HPDE6-E6E7 (cell line): ENCODE data around the gene CD86.
A peak's percentile ranks its signal among the peaks of the same experiment; 100 is the strongest.
"Not testable (repeated sequence)": the region's sequence is repeated elsewhere in the genome, so short reads cannot be mapped to it uniquely, and the experiment has no call there.

Experiments used
- DNase-seq: peaks from one replicate; pipeline ENCODE4 v3.0.0; 2011; ENCODE audit warnings: missing footprints; ENCODE audit errors: extremely low spot score

CD86 gene

GRCh38 chr3:122055215-122055614 is at the start of gene CD86:
TSS of gene CD86 (plus strand) at chr3:122055362. CDS start at chr3:122055490, 128 bp downstream.
- DNase-seq: no peak

- no peak for DNase-seq
Observed at GRCh38 chr3:122006267-122006666, 48.9 kb upstream of the CD86 start.

DNA sequence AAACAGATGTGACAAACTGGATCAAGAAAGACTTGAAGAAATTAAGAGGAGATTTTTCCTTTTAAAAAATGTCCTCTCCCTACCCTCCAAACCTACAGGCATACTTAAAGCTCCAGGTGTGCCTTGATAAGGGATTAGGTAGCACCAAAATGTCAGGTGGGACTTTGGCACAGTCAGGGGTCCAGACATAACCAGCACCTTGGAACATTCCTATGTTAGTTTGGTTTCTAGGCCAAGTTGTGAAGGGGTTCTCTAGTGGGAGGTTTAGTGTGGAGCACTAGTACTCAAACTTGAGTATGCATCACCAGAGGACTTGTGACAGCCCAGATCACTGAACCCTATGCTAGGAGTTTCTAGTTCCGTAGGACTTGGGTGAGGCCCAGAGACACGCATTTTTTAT is 47.0 kb upstream of the CD86 start:
- no peak for DNase-seq

DNA sequence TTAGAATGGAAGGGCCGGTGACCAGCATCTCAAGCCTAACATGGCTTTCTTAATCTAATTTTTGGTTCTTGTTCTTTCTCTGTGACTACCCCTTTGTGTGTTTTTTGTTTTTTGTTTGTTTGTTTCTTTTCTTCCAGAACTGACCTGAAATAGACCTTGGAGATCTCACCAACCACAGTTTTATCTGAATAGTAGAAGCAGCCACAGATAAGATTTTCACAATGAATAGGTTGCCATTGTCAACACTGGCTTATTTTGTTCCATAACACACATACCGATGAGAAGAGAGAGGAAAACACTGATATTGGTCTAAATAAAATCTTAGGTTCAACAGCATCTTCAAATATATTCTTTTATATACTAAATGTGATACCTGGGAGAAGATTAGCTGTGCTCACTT is 44.7 kb upstream of the CD86 start:
- no peak for DNase-seq

DNA sequence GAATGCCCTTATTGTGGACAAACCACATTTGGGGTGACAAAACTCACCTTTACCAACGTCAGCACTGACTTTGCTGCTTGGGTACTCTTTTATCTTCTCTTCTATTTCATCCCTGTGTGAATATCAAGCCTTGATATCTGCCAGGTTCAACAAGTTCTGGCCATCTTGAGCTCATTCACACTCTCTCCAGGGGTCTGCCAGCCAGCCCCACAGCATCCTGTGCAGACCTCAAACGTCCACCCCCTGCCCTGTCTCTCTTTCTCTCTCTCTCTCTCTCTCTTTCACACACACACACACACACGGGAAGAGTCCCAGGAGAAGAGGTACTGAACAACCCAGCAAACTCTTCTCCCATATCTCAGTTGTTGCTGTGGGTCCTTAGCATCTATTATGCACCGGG is 43.8 kb upstream of the CD86 start:
- no peak for DNase-seq

- no peak for DNase-seq
Observed at GRCh38 chr3:122012821-122013220, 42.3 kb upstream of the CD86 start.

DNA sequence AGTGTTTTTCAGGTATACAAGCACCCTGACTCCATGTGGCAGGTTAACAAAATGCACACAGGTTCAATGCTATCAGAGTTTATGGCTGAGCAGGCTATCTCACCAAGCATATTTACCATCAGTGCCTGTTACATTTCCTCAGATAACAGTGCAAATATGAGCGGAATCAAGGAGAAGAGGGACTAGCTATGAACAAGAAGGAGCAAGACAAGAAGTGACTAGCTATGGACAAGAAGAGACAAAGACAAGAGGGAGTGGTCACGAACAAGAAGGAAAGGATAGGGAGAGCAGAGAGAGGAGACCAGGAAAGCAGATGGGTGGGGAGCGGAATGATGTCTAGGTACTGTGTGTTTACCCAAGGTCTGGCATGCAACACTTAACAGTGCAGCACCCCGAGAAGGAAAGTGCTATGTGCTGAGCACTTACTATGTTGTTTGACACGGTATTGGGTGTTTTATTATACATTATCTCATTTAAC is 41.7 kb upstream of the CD86 start:
- no peak for DNase-seq

GRCh38 chr3:122014741-122015140 is 40.4 kb upstream of the CD86 start:
- DNase-seq: no peak

DNA sequence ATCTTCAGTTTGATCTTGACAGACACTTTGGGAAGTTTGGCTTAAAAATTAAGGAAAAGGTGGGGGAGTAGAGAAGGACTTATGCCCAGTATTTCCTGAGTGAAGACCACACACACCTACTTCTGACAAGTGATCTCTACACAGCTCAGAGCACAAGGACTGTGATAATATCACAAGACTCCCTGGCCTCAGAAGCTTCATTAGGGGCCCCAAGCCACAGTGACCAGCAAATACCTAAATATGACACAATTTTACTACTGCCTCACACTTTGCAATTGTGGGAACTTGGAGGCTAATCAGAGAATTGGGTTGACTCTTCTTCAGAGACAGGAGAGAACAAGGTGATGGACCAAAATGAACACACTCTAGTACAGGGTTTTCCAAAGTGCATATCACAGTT is 35.7 kb upstream of the CD86 start:
- DNase-seq: no peak

- no peak for DNase-seq
Observed at GRCh38 chr3:122021037-122021436, 34.1 kb upstream of the CD86 start.

DNA sequence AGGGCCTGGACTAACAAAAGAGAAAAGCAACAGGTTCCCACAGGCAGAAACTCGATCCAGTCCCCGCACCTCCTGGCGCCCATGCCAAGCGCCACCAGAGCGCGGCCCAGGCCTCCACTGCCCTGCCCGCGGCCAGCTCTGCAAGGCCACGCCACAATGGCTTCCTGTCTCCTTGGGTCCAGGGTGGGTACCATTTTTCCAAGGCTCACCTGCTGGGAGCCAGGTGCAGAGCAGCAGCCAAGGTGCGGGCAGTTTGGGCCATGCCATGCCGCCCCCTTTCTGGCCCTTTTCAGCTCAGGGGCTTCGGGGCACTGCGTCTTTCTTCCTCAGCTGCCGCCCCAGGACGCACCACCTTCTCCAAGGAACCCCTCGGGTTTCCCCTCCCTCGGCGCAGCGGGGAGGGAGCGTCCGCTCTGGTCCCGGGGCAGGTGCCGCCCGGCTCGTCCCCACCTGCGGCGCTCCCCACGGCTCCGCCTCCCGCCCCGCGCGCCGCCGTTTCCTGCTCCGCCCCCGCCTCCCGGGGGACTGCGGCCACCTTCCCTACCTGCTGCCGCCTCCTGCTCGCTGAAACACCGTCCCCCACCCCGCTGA is 33.3 kb upstream of the CD86 start, which contains the start of gene ILDR1:
ILDR1 (minus strand) TSS at position 437 of the 591 bp plus-strand sequence; CDS start at position 267, 170 bp downstream.
- DNase-seq: peak; percentile 67

DNA sequence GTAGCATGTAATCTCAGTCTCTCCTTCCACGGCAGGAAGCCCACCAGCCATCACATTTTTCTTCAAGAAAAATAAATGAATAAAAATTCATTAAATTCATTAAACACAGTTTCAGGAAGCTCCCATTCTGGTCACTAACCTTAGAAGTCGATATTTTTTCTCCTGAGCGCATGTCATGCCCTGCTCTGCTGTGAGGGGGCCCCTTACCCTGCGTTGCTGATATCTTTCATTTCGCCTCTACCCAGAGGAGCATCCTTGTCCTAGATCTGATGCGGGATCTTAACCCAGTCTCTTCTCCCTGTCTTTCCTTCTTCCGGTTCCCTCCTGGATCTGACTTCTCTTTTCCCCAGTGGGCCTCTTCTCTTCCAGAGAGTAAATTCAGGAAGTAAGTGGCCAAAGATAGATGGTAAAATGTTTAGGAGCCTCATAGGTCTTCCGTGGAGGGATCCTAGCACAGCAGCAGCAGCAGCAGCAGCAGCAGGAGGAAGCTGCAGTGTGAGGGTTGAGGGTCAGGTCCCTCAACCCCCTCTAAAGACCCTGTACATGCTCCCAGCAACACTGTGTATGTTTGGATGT is 31.7 kb upstream of the CD86 start:
- no peak for DNase-seq

DNA sequence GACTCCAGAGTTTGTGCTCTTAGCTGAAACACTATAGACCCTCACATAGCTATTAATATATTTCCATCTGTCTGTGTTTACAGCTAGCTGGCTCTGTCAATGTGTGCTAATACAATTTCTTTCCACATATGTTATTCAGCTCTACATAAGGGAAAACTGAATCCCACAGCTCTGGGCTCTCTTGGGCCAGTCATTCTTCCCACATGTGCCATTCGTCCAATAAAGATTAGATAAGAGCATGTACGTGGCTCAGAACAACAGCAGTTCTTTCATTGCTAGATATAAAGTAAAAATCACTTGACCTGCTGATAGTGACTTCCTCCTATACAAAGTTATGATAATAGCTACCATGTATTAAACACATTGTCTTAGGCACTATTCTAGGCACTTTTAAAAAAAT is 30.4 kb upstream of the CD86 start:
- DNase-seq: no peak

GRCh38 chr3:122025296-122025695 is 29.9 kb upstream of the CD86 start:
- DNase-seq: no peak

- no peak for DNase-seq
Observed at GRCh38 chr3:122030381-122031122, 24.6 kb upstream of the CD86 start.

- DNase-seq: no peak
Observed at GRCh38 chr3:122031123-122031468, 24.1 kb upstream of the CD86 start.

- DNase-seq: no peak
Observed at GRCh38 chr3:122032531-122032930, 22.6 kb upstream of the CD86 start.

GRCh38 chr3:122033023-122033422 is 22.1 kb upstream of the CD86 start:
- no peak for DNase-seq

- DNase-seq: not testable (repeated sequence)
Observed at GRCh38 chr3:122047296-122047695, 7.9 kb upstream of the CD86 start.

DNA sequence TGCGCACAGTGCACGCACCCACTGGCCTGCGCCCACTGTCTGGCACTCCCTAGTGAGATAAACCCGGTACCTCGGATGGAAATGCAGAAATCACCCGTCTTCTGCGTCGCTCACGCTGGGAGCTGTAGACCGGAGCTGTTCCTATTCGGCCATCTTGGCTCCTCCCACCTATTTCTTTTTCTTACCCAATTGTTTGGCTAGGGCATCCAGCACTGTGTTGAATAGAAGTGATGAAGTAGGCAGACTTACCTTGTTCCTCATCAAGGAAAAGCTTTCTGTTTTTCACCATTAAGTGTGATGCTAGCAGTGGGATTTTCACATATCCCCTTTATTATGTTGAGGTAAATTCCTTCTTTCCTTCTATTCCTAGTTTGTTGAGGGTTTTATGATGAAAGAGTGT is 7.4 kb upstream of the CD86 start:
- not testable (repeated sequence) for DNase-seq

DNA sequence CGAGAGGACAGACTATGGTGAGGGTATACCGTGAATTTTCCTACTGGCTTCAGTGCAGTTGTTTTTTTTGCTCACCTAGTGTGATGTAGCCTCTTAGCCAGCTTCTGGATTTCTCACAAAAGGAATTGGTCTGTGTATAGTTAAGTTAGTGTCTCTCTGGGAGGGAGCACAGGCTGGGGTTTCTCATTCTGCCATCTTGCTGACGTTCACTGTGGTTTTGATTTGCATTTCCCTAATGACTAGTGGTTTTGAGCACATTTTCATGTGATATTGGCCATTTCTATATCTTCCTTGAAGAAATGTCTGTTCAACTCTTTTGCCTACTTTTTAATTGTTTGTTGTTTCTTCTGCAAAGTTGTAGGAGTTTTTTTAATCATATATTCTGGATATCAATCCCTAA is 2.2 kb upstream of the CD86 start:
- DNase-seq: no peak

GRCh38 chr3:122057671-122058070 is 2.5 kb downstream of the CD86 start:
- no peak for DNase-seq

DNA sequence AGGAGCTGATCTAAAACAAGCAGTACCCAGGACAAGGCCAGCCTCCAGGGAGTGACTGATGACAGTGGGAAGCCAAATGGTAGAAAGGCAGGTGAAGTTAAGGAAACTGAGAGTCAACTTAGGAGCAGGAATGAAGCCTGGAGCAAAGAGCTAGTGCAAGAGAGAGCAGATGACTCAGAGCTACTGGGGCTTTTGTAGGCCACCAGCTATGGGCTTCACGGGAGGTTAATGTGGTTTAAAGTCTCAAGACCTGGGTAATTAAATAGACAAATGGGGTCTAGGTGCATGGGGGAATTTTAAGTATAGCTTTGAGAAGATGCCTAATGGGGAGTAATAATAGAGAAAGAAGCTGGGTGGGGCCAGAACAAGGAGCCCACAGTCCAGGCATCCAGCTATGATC is 3.1 kb downstream of the CD86 start:
- DNase-seq: no peak
